ENCODE measurements around the gene C6orf132. TPM values are rescaled to one million over a fixed set of nuclear protein-coding genes. Genes with fewer than 3 reads are reported as not detected.
A peak's percentile ranks its signal among the peaks of the same experiment; 100 is the strongest.
"Not testable (repeated sequence)": the region's sequence is repeated elsewhere in the genome, so short reads cannot be mapped to it uniquely, and the experiment has no call there.

Gene C6orf132
- total and polyA plus RNA-seq, 9 donors, result 0.33 to 2.3 (median 0.68) TPM

DNA sequence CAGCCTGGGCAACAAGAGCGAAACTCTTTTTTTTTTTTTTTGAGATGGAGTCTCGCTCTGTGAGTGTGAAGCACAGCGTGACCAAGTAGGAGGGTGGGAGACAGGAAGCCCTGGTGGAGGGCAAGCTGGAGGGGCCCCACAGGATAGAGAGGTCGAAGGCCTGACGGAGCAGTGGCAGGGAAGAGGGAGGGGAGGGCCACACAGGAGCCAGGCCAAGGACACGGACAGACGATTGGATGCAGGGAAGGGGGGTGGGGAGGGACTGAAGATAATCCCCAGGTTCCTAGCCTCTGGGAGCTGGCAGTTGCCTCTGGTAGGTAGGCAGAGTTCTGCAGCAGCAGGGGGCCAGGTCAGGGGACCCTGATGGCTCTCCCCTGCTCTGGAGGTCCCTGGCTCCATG lies 20.0 kb upstream of the C6orf132 start:
- no peak overlapping the region for H3K4me3 ChIP-seq (ENCODE audit: low read length)

GRCh38 chr6:42159431-42160024 lies 17.1 kb upstream of the C6orf132 start:
- WGBS (ENCODE audit: insufficient coverage), result 71% methylated on average over 4 of the region's 4 CpGs
- H3K4me1 ChIP-seq (ENCODE audit: control insufficient read depth, insufficient read depth, low read length), result peaks cover 7% of the 10 kb centered on the region
- DNase-seq, result no peak
- H3K27me3 ChIP-seq (ENCODE audit: control insufficient read depth, insufficient read depth, low read length), result peaks cover 10% of the 10 kb centered on the region
- H3K36me3 ChIP-seq (ENCODE audit: control insufficient read depth, insufficient read depth, low read length), result no peaks in the 10 kb centered on the region
- H3K9me3 ChIP-seq (replicated peaks; ENCODE audit: control insufficient read depth, low read depth, low read length), result no peaks in the 10 kb centered on the region
- no peak overlapping the region for H3K27ac ChIP-seq (ENCODE audit: low read length)
- H3K4me3 ChIP-seq (ENCODE audit: low read length), result no peak overlapping the region

More for the DNA sequence above, 20.0 kb upstream of the C6orf132 start:
- Histone ChIP-seq H3K27me3 (ENCODE audit: control insufficient read depth, insufficient read depth, low read length) (peaks cover 10% of the 10 kb centered on the region), H3K4me1 (ENCODE audit: control insufficient read depth, insufficient read depth, low read length) (peaks cover 7% of the 10 kb centered on the region), H3K36me3 (ENCODE audit: control insufficient read depth, insufficient read depth, low read length) (no peaks in the 10 kb centered on the region), H3K27ac (ENCODE audit: low read length) (no peak overlapping the region), H3K9me3 (replicated peaks; ENCODE audit: control insufficient read depth, low read depth, low read length) (no peaks in the 10 kb centered on the region)
- no peak for DNase-seq
- 25% methylated on average over 5 of the region's 7 CpGs for WGBS (ENCODE audit: insufficient coverage)

- no peak for DNase-seq
- 75% methylated on average over 2 of the region's 2 CpGs for WGBS (ENCODE audit: insufficient coverage)
- peaks cover 7% of the 10 kb centered on the region for H3K4me1 ChIP-seq (ENCODE audit: control insufficient read depth, insufficient read depth, low read length)
- H3K9me3 ChIP-seq (replicated peaks; ENCODE audit: control insufficient read depth, low read depth, low read length), result no peaks in the 10 kb centered on the region
- no peak overlapping the region for H3K27ac ChIP-seq (ENCODE audit: low read length)
- H3K27me3 ChIP-seq (ENCODE audit: control insufficient read depth, insufficient read depth, low read length), result peaks cover 13% of the 10 kb centered on the region
- no peak overlapping the region for H3K4me3 ChIP-seq (ENCODE audit: low read length)
- H3K36me3 ChIP-seq (ENCODE audit: control insufficient read depth, insufficient read depth, low read length), result no peaks in the 10 kb centered on the region
Observed at GRCh38 chr6:42158631-42159030, 16.2 kb upstream of the C6orf132 start.

GRCh38 chr6:42158011-42158410 lies 15.6 kb upstream of the C6orf132 start:
- H3K27ac ChIP-seq (ENCODE audit: low read length), result no peak overlapping the region
- H3K9me3 ChIP-seq (replicated peaks; ENCODE audit: control insufficient read depth, low read depth, low read length), result no peaks in the 10 kb centered on the region
- no peaks in the 10 kb centered on the region for H3K36me3 ChIP-seq (ENCODE audit: control insufficient read depth, insufficient read depth, low read length)
- WGBS (ENCODE audit: insufficient coverage), result 45% methylated on average over 2 of the region's 2 CpGs
- peaks cover 11% of the 10 kb centered on the region for H3K27me3 ChIP-seq (ENCODE audit: control insufficient read depth, insufficient read depth, low read length)
- H3K4me3 ChIP-seq (ENCODE audit: low read length), result no peak overlapping the region
- DNase-seq, result peak; percentile 53
- peaks cover 7% of the 10 kb centered on the region for H3K4me1 ChIP-seq (ENCODE audit: control insufficient read depth, insufficient read depth, low read length)

- peaks cover 11% of the 10 kb centered on the region for H3K27me3 ChIP-seq (ENCODE audit: control insufficient read depth, insufficient read depth, low read length)
- no peak overlapping the region for H3K4me3 ChIP-seq (ENCODE audit: low read length)
- H3K36me3 ChIP-seq (ENCODE audit: control insufficient read depth, insufficient read depth, low read length), result no peaks in the 10 kb centered on the region
- H3K27ac ChIP-seq (ENCODE audit: low read length), result no peak overlapping the region
- H3K9me3 ChIP-seq (replicated peaks; ENCODE audit: control insufficient read depth, low read depth, low read length), result no peaks in the 10 kb centered on the region
- no peak for DNase-seq
- H3K4me1 ChIP-seq (ENCODE audit: control insufficient read depth, insufficient read depth, low read length), result peaks cover 7% of the 10 kb centered on the region
- 75% methylated on average over 2 of the region's 3 CpGs for WGBS (ENCODE audit: insufficient coverage)
Observed at GRCh38 chr6:42156638-42157037, 14.2 kb upstream of the C6orf132 start.

GRCh38 chr6:42155293-42155692 lies 12.9 kb upstream of the C6orf132 start:
- 83% methylated on average over 1 of the region's 4 CpGs for WGBS (ENCODE audit: insufficient coverage)
- Histone ChIP-seq H3K27me3 (ENCODE audit: control insufficient read depth, insufficient read depth, low read length) (peaks cover 5% of the 10 kb centered on the region), H3K36me3 (ENCODE audit: control insufficient read depth, insufficient read depth, low read length) (no peaks in the 10 kb centered on the region), H3K4me3 (ENCODE audit: low read length) (no peak overlapping the region), H3K27ac (ENCODE audit: low read length) (no peak overlapping the region), H3K4me1 (ENCODE audit: control insufficient read depth, insufficient read depth, low read length) (peaks cover 7% of the 10 kb centered on the region), H3K9me3 (replicated peaks; ENCODE audit: control insufficient read depth, low read depth, low read length) (no peaks in the 10 kb centered on the region)
- no peak for DNase-seq

- no peak for DNase-seq
- H3K9me3 ChIP-seq (replicated peaks; ENCODE audit: control insufficient read depth, low read depth, low read length), result no peaks in the 10 kb centered on the region
- no peak overlapping the region for H3K27ac ChIP-seq (ENCODE audit: low read length)
- H3K27me3 ChIP-seq (ENCODE audit: control insufficient read depth, insufficient read depth, low read length), result peaks cover 5% of the 10 kb centered on the region
- H3K36me3 ChIP-seq (ENCODE audit: control insufficient read depth, insufficient read depth, low read length), result no peaks in the 10 kb centered on the region
- peaks cover 7% of the 10 kb centered on the region for H3K4me1 ChIP-seq (ENCODE audit: control insufficient read depth, insufficient read depth, low read length)
- no peak overlapping the region for H3K4me3 ChIP-seq (ENCODE audit: low read length)
Observed at GRCh38 chr6:42154461-42155209, 12.2 kb upstream of the C6orf132 start.

- no peak for DNase-seq
- no peak overlapping the region for H3K27ac ChIP-seq (ENCODE audit: low read length)
- peaks cover 7% of the 10 kb centered on the region for H3K4me1 ChIP-seq (ENCODE audit: control insufficient read depth, insufficient read depth, low read length)
- no peaks in the 10 kb centered on the region for H3K9me3 ChIP-seq (replicated peaks; ENCODE audit: control insufficient read depth, low read depth, low read length)
- no peaks in the 10 kb centered on the region for H3K36me3 ChIP-seq (ENCODE audit: control insufficient read depth, insufficient read depth, low read length)
- no peak overlapping the region for H3K4me3 ChIP-seq (ENCODE audit: low read length)
- 20% methylated on average over 1 of the region's 5 CpGs for WGBS (ENCODE audit: insufficient coverage)
- H3K27me3 ChIP-seq (ENCODE audit: control insufficient read depth, insufficient read depth, low read length), result peaks cover 3% of the 10 kb centered on the region
Observed at GRCh38 chr6:42153921-42154320, 11.5 kb upstream of the C6orf132 start.

DNA sequence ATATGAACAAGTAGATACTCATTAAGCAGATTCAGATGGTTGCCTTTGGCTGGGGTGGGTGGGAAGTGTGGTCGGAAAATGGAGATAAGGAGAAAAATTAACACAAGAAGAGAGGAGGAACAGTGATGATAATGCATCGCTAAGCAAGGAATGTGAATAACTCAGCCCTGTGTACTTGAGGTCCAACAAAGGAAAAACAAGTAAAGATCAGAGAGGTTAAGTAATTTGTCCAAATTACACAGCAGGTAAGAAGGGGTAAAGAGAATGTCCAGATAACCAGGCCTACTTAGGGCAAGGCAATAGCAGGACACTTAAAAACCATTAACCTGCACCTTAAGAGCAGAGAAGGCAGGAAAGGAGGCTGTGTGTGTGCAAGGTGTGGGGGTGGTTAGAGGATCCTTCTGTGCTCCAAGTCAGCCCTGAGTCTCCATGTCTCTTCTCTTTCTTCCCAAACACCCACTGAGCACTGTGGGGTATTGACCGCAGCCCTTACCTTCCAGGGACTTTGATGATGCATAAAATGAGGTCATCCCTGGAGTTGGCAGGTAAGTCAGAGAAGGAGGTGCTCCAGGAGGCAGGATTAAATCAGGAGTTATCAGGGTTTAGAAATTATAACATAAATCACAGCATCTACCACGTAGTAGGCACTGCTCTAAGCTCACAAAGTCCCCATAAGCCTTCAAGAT lies 10.3 kb upstream of the C6orf132 start:
- H3K9me3 ChIP-seq (replicated peaks; ENCODE audit: control insufficient read depth, low read depth, low read length); DNase-seq; H3K27me3 ChIP-seq (ENCODE audit: control insufficient read depth, insufficient read depth, low read length); H3K27ac ChIP-seq (ENCODE audit: low read length); H3K4me3 ChIP-seq (ENCODE audit: low read length); H3K36me3 ChIP-seq (ENCODE audit: control insufficient read depth, insufficient read depth, low read length); H3K4me1 ChIP-seq (ENCODE audit: control insufficient read depth, insufficient read depth, low read length): not testable (repeated sequence)
- WGBS (ENCODE audit: insufficient coverage), result 94% methylated on average over 2 of the region's 4 CpGs

GRCh38 chr6:42152024-42152423 lies 9.6 kb upstream of the C6orf132 start:
- Histone ChIP-seq H3K4me3 (ENCODE audit: low read length) (no peak overlapping the region), H3K4me1 (ENCODE audit: control insufficient read depth, insufficient read depth, low read length) (no peaks in the 10 kb centered on the region), H3K27me3 (ENCODE audit: control insufficient read depth, insufficient read depth, low read length) (peaks cover 3% of the 10 kb centered on the region), H3K9me3 (replicated peaks; ENCODE audit: control insufficient read depth, low read depth, low read length) (no peaks in the 10 kb centered on the region), H3K27ac (ENCODE audit: low read length) (no peak overlapping the region), H3K36me3 (ENCODE audit: control insufficient read depth, insufficient read depth, low read length) (no peaks in the 10 kb centered on the region)
- DNase-seq, result no peak
- 40% methylated on average over 2 of the region's 8 CpGs for WGBS (ENCODE audit: insufficient coverage)

All from muscle of leg (tissue), 11 donors.